DMS 273 (cell line): ENCODE measurements around the gene LDLRAD4.

Source experiments
- DNase-seq: peaks from one replicate; lab custom pipeline; 2025; ENCODE audit not compliant: unreplicated experiment; lab: John Stamatoyannopoulos, UW

LDLRAD4 gene

GRCh38 chr18:13227910-13228309, 9.3 kb downstream of the LDLRAD4 start:
- no peak for DNase-seq

DNA sequence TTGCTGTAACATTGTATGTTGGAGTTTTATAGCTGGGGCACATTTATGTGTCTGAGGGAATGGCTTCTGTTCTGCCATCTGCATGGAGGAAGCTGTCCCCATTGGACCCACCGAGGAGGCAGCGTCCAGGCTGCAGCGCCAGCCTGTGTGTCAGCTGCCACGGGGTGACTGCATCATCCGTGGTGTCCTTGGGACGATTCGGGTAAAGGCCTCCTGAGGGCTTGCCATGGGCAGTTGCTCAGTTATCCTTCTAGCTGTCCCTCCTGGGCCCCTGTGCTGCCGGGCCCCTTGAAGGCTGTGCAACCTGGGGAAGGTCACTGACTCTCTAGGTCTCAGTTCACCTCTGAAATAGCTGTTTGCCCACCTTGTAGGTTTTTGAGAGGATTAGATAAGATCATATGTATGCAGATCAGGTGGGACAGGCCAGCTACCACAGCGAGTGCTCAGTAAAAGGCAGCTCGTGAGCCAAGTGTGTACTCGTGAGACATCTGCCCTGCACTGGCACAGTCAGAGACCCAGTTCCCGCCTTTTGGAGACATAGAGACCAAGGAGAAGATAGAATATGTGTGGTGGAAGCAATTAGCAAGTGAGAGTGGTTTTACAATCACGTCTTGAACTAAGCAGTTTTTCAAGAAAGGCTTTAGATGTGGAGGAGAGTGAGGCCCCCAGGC, 10.6 kb downstream of the LDLRAD4 start:
- no peak for DNase-seq

DNA sequence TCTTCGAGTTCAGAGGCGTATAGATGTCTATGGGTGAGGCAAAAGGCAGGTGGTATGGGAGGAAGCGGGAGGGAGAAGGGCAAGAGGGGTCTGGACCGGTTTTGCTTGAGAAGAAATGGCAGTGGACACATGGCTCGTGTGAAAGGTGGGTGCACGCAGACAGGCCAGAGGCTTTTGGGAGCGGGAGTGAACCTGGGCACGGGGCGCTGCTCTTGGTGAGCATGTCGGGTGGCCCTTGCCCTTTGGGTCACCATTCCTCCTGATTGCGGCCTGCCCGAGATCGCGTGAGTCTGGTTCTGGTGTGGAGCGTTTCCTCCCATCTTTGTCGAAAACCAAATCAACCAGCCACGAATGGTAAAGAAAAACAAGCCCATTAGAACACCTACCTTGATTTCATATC, 12.6 kb downstream of the LDLRAD4 start:
- no peak for DNase-seq

- peak; percentile 10 for DNase-seq
Measured at GRCh38 chr18:13232086-13232917, 13.7 kb downstream of the LDLRAD4 start.

DNA sequence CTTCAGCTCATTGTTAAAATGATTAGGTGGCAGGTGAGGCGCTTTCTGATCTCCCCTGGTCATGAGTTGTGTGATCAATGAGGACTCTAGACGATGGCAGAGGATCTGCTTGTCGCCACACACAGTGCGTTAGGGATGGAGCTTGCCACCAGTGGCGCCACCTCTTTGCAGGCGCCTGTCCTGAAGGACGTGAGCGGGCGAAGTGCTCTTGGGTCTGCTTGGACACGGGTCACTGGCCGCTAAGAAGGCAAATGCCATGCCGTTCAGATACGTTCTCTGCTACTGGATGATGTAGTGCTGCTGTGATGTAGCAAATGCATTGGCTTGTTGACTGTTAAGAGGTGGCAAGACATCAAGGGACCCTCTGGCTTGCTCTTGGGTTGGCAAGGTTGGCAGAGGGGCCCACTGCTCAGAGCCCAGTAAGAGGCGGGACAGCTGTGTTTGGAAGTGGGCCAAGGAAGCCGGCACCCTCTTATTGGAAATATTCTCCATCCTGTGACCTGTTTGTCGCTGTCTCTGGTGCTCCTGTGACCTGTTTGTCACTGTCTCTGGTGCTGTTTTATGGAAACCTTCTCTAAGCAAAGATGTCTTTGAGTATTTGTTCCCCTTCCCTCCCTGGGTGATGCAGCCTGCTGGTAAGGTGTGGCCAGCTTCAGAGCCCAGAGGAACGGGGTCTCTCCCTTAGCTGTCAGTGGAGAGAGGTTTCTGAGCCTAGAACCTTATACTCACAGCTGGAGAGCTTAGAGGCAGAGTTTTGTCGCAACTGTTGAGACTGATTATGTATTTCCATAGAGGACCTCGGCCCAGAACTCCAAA, 14.6 kb downstream of the LDLRAD4 start:
- no peak for DNase-seq

GRCh38 chr18:13233787-13234783, 15.5 kb downstream of the LDLRAD4 start:
- no peak for DNase-seq

DNA sequence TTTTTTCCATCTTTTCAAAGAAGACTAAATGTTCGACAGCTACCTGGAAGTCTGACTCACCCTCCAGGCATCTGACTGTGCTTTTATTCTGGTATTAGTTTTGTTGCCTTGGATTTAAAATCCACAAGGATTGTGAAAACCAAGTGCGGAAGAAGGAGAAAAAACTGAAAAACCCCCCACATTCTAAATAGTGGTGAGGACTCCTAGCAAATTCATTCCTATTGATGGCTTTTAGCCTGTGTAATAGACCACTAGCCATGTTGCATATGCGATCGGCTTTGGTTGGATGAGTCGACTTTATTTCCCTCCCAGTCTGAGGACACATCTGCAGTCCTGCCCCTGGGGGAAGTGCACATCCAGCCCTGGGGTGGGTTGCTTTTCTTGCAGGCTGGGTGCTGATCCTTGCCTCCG, 16.9 kb downstream of the LDLRAD4 start:
- peak; percentile 46 for DNase-seq

GRCh38 chr18:13235981-13236380, 17.4 kb downstream of the LDLRAD4 start:
- DNase-seq: peak; percentile 83

- no peak for DNase-seq
Measured at GRCh38 chr18:13236411-13236810, 17.9 kb downstream of the LDLRAD4 start.

- DNase-seq: no peak
Measured at GRCh38 chr18:13237073-13237472, 18.5 kb downstream of the LDLRAD4 start.

GRCh38 chr18:13237641-13238040, 19.1 kb downstream of the LDLRAD4 start:
- DNase-seq: no peak

- DNase-seq: no peak
Measured at GRCh38 chr18:13239171-13239956, 20.8 kb downstream of the LDLRAD4 start.

DNA sequence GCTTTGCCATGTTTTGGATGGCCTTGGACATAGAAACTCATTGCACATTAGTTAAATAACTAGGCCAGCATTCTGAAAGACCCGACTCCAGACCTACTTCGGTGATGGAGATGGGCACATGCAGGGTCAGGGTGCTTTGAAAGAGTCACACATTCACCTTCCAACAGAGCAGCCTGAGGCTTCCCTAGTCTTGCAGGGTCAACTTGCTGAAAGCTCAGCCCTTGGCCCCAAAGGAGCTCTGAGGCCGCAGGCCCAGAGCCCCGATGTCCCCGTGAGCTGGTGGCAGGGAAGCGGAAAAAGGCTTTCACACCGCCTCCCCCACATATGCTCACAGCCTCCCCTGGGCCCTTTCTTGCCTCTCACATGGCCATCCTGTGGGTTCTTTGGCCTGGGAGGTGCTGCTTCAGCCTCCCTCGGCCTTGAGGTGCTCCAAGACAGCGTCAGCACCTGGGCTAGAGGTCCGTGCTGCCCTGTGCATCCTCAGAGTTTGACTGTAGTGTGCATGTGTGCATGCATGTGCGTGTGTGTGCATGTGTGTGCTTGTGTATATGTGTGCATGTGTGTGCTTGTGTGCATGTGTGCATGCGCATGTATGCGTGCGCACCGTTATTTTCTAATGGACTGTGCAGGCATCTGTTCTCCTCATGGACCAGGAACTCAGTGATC, 21.6 kb downstream of the LDLRAD4 start:
- DNase-seq: no peak

DNA sequence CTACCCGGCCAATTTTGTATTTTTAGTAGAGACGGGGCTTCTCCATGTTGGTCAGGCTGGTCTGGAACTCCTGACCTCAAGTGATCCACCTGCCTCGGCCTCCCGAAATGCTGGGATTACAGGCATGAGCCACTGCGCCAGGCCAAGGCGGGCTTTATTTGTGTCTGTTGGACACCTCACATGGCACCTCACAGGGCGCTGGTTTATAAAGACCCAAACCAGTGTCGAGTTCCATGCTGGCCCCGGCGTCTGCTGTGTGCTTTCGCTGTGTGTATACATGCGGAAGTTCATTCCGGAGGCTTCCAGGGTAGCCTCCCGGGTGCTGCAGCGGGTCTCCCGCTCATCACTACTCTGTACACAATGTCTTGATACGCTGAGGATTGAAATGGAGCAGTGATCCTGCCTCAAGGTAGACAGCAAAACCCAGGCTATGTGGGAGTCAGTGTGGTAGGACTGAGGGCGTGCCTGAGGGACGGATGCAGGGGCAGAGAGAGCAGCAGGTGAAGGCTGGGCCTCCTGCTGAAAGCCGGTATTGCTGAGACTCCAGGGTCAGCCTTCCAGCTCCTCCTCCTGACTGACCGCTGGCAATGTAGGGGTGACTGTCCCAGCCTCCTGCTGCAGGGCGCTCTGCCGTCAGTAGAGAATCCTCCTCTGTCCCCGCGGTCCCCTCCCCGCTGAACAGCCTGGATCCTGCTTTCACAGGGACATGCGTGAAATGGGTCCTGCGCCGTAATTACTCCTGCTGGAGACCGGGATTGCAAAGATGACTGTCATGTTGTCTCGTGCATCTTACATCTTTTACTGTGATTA, 22.7 kb downstream of the LDLRAD4 start:
- DNase-seq: no peak

DNA sequence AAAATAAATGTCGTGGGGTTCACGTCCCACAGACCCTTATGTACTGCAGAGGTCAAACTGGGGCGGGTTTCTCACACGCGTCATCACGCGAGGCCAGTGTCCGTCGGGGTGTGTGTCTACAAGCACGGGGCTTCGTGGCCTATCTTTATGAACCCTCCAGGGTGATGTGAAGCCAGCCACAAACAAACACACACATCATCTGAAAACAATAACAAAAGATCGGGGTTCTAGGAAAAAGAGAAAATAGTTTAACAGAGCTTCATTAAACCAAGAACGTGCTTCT, 23.3 kb downstream of the LDLRAD4 start:
- DNase-seq: no peak

GRCh38 chr18:13242797-13243196, 24.2 kb downstream of the LDLRAD4 start:
- peak; percentile 77 for DNase-seq

DNA sequence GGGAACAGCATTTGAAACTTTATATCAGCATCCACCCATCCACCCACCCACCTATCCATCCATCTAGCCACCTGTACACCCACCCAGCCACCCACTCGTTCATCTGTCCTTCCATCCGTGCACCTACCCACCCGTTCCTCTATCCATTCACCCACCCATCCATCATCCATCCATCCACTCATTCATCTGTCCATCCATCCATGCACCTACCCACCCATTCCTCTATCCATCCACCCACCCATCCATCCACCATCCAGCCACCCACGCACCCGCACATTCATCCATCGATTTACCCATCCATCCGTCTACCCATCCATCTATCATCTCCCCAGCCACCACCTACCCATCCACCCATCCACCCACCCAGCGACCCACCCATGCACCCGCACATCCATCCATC, 24.8 kb downstream of the LDLRAD4 start:
- DNase-seq: no peak

- DNase-seq: no peak
Measured at GRCh38 chr18:13244135-13244534, 25.6 kb downstream of the LDLRAD4 start.
